Natural killer cell (primary cell): ENCODE data around the gene SPINT4. TPM values are rescaled to one million over a fixed set of nuclear protein-coding genes. Genes with fewer than 3 reads are reported as not detected.

Experiments used
- ATAC-seq, 3 donors: fragments of 150-1000 bp in 2 of 3; fragments of 200-7000 bp in 1 of 3; cut with Tn5 transposase; 1 replicate in 1 of 3; 2 replicates in 2 of 3; pipeline ENCODE4 v1.10.0; 2021; ENCODE audit warnings: mild to moderate bottlenecking in 2 of 3, moderate library complexity in 2 of 3
- DNase-seq, 2 donors: peaks; one replicate each; pipeline versions ENCODE4 v3.0.0 to v3.0.0-alpha.2; 2013 to 2021; ENCODE audit warnings: mixed read lengths in 1 of 2
- H3K27ac ChIP-seq: one replicate; pipeline ENCODE4 v1.5.1; 2013; ENCODE audit warnings: mild to moderate bottlenecking, low read length
- H3K27me3 ChIP-seq: one replicate; pipeline ENCODE4 v1.6.1; 2013; ENCODE audit warnings: low read length; ENCODE audit not compliant: control insufficient read depth, insufficient read depth
- H3K36me3 ChIP-seq: one replicate; pipeline ENCODE4 v1.6.1; 2013; ENCODE audit warnings: low read length; ENCODE audit not compliant: control insufficient read depth, insufficient read depth
- H3K4me1 ChIP-seq: one replicate; pipeline ENCODE4 v1.6.1; 2013; ENCODE audit warnings: low read length; ENCODE audit not compliant: control insufficient read depth, insufficient read depth
- H3K4me3 ChIP-seq: one replicate; pipeline ENCODE4 v1.5.1; 2013; ENCODE audit warnings: low read length
- H3K9me3 ChIP-seq: one replicate; pipeline ENCODE4 v1.6.1; 2013; ENCODE audit warnings: low read length; ENCODE audit not compliant: control insufficient read depth, insufficient read depth
- H3K27ac Mint-ChIP-seq, 2 donors: one replicate each; pipeline ENCODE4 v1.8.0; 2022; ENCODE audit warnings: mild to moderate bottlenecking in 2 of 2, mixed read lengths in 2 of 2, moderate library complexity in 1 of 2
- H3K27me3 Mint-ChIP-seq, 2 donors: one replicate each; pipeline ENCODE4 v1.8.0; 2022; ENCODE audit warnings: low read depth in 2 of 2, mixed read lengths in 2 of 2
- H3K36me3 Mint-ChIP-seq: one replicate; pipeline ENCODE4 v1.8.0; 2022; ENCODE audit warnings: mixed read lengths
- H3K4me1 Mint-ChIP-seq, 2 donors: one replicate each; pipeline ENCODE4 v1.8.0; 2022; ENCODE audit warnings: mixed read lengths in 2 of 2
- H3K4me3 Mint-ChIP-seq: one replicate; pipeline ENCODE4 v1.8.0; 2022; ENCODE audit warnings: mild to moderate bottlenecking, moderate library complexity, mixed read lengths
- H3K9me3 Mint-ChIP-seq, 2 donors: one replicate each; pipeline ENCODE4 v1.8.0; 2022; ENCODE audit warnings: mixed read lengths in 2 of 2
- CTCF ChIP-seq: fragments of 200-600 bp; IDR thresholded peaks from one replicate; pipeline ENCODE4 v1.8.0; 2022; ENCODE audit warnings: antibody characterized with exemption
- WGBS: methylation state at CpG from one replicate; pipeline ENCODE4 v1.1.7; 2013; ENCODE audit warnings: missing lambda C conversion rate; ENCODE audit not compliant: insufficient coverage; 5-methylcytosine and 5-hydroxymethylcytosine counted together
- intact Hi-C: fragments of 100-400 bp; cut with micrococcal nuclease; formaldehyde crosslinking; loops from one replicate; pipeline ENCODE4 v1.14.2; 2022
- total RNA-seq, 4 donors: library from RNA; stranded (reverse); fragments of 120-200 nt in 1 of 4; gene quantifications; one replicate each; pipeline versions ENCODE4 v1.2.3 to v1.2.4, GENCODE V29; 2013 to 2022

SPINT4 gene
- total RNA-seq, 3 donors from 2014 or later (not counting 1 experiment from before 2014, with no cell fraction given) = not detected

DNA sequence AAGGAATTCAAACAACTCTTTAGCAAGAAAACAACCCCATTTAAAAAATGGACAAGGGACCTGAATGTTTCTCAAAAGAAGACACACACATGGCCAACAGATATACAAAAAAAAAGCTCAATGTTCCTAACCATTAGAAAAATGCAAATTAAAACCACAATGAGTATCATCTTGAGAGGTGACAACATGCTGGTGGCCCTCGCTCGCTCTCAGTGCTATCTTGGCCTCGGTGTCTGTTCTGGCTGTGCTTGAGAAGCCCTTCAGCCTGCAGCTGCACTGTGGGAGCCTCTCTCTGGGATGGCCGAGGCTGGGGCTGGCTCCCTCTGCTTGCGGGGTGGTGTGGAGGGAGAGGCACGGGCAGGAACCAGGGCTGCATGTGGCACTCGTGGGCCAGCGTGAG is 13.4 kb downstream of the SPINT4 start:
- H3K36me3 Mint-ChIP-seq = peaks cover 9% of the 10 kb centered on the region
- intact Hi-C loops = no loop called here
- no peaks in the 10 kb centered on the region for H3K36me3 ChIP-seq
- no peak overlapping the region for H3K27ac ChIP-seq
- H3K27me3 Mint-ChIP-seq = peaks cover 21 to 38% of the 10 kb centered on the region in 2 donors
- H3K27me3 ChIP-seq = peaks cover 5% of the 10 kb centered on the region
- no peak for TF ChIP-seq CTCF
- H3K4me3 Mint-ChIP-seq = no peak overlapping the region
- H3K9me3 Mint-ChIP-seq = peaks cover 4 to 10% of the 10 kb centered on the region in 2 donors
- H3K4me3 ChIP-seq = no peak overlapping the region
- H3K4me1 ChIP-seq = no peaks in the 10 kb centered on the region
- DNase-seq = no peak
- H3K9me3 ChIP-seq = peaks cover 4% of the 10 kb centered on the region
- 80% methylated on average over 8 of the region's 8 CpGs for WGBS
- no peaks in the 10 kb centered on the region for H3K4me1 Mint-ChIP-seq
- ATAC-seq = no peak
- H3K27ac Mint-ChIP-seq = no peak overlapping the region

GRCh38 chr20:45735988-45736387 is 13.8 kb downstream of the SPINT4 start:
- H3K4me1 Mint-ChIP-seq = no peaks in the 10 kb centered on the region
- Histone ChIP-seq H3K4me3 (no peak overlapping the region), H3K4me1 (no peaks in the 10 kb centered on the region), H3K36me3 (no peaks in the 10 kb centered on the region), H3K27me3 (peaks cover 5% of the 10 kb centered on the region), H3K9me3 (peaks cover 4% of the 10 kb centered on the region), H3K27ac (no peak overlapping the region)
- peaks cover 4 to 8% of the 10 kb centered on the region in 2 donors for H3K9me3 Mint-ChIP-seq
- TF ChIP-seq CTCF = no peak
- intact Hi-C loops = no loop called here
- H3K36me3 Mint-ChIP-seq = peaks cover 9% of the 10 kb centered on the region
- peaks cover 20 to 41% of the 10 kb centered on the region in 2 donors for H3K27me3 Mint-ChIP-seq
- H3K27ac Mint-ChIP-seq = no peak overlapping the region
- ATAC-seq (no peak), DNase-seq (no peak)
- WGBS = 91% methylated on average over 22 of the region's 23 CpGs
- H3K4me3 Mint-ChIP-seq = no peak overlapping the region

- H3K4me1 Mint-ChIP-seq = no peaks in the 10 kb centered on the region
- no peaks in the 10 kb centered on the region for H3K36me3 Mint-ChIP-seq
- Histone ChIP-seq H3K27me3 (peaks cover 3% of the 10 kb centered on the region), H3K4me1 (no peaks in the 10 kb centered on the region), H3K4me3 (no peak overlapping the region), H3K27ac (no peak overlapping the region), H3K9me3 (no peaks in the 10 kb centered on the region), H3K36me3 (no peaks in the 10 kb centered on the region)
- ATAC-seq (no peak), DNase-seq (no peak)
- H3K27me3 Mint-ChIP-seq = peaks cover 15 to 20% of the 10 kb centered on the region in 2 donors
- no peak overlapping the region for H3K27ac Mint-ChIP-seq
- no peaks in the 10 kb centered on the region for H3K9me3 Mint-ChIP-seq
- 89% methylated on average over 3 of the region's 4 CpGs for WGBS
- TF ChIP-seq CTCF = no peak
- no peak overlapping the region for H3K4me3 Mint-ChIP-seq
- intact Hi-C loops = no loop called here
Measured at GRCh38 chr20:45742596-45742995, 20.4 kb downstream of the SPINT4 start.

GRCh38 chr20:45745015-45745414 is 22.9 kb downstream of the SPINT4 start:
- no peak for TF ChIP-seq CTCF
- H3K27ac ChIP-seq = no peak overlapping the region
- ATAC-seq (no peak), DNase-seq (no peak)
- H3K36me3 ChIP-seq = no peaks in the 10 kb centered on the region
- no peaks in the 10 kb centered on the region for H3K9me3 ChIP-seq
- H3K36me3 Mint-ChIP-seq = no peaks in the 10 kb centered on the region
- H3K4me1 ChIP-seq = no peaks in the 10 kb centered on the region
- intact Hi-C loops = no loop called here
- no peaks in the 10 kb centered on the region for H3K4me1 Mint-ChIP-seq
- no peaks in the 10 kb centered on the region for H3K9me3 Mint-ChIP-seq
- H3K27me3 ChIP-seq = peaks cover 3% of the 10 kb centered on the region
- no peak overlapping the region for H3K27ac Mint-ChIP-seq
- H3K27me3 Mint-ChIP-seq = peaks cover 18 to 25% of the 10 kb centered on the region in 2 donors
- no peak overlapping the region for H3K4me3 Mint-ChIP-seq
- H3K4me3 ChIP-seq = no peak overlapping the region
